NCI-H510A treated with DMSO at 0.1 percent for 48 hours (cell line): ENCODE results near the gene SLC22A23.
"Not testable (repeated sequence)": the region's sequence is repeated elsewhere in the genome, so short reads cannot be mapped to it uniquely, and the experiment has no call there.

ENCODE experiments used
- DNase-seq: peaks from one replicate; lab custom pipeline; 2025; lab: John Stamatoyannopoulos, UW

SLC22A23 gene

GRCh38 chr6:3263096-3263495, 193.8 kb downstream of the SLC22A23 start:
- no peak for DNase-seq

- DNase-seq, result no peak
Observed at GRCh38 chr6:3261921-3262320, 194.9 kb downstream of the SLC22A23 start.

GRCh38 chr6:3261518-3261820, 195.4 kb downstream of the SLC22A23 start:
- no peak for DNase-seq

GRCh38 chr6:3260772-3261517, 195.9 kb downstream of the SLC22A23 start:
- DNase-seq, result no peak

GRCh38 chr6:3260296-3260695, 196.6 kb downstream of the SLC22A23 start:
- DNase-seq, result no peak

- DNase-seq, result peak; percentile 23
Observed at GRCh38 chr6:3259491-3259958, 197.3 kb downstream of the SLC22A23 start.

GRCh38 chr6:3258720-3259490, 197.9 kb downstream of the SLC22A23 start, which contains the start of gene PSMG4:
Gene PSMG4 (plus strand): TSS chr6:3258947. CDS start chr6:3259023, 76 bp downstream.
- peak; percentile 38 for DNase-seq

GRCh38 chr6:3258201-3258600, 198.6 kb downstream of the SLC22A23 start:
- DNase-seq, result no peak

GRCh38 chr6:3253597-3253961, 203.3 kb downstream of the SLC22A23 start:
- no peak for DNase-seq

GRCh38 chr6:3252861-3253596, 203.8 kb downstream of the SLC22A23 start:
- no peak for DNase-seq

- no peak for DNase-seq
Observed at GRCh38 chr6:3252369-3252768, 204.5 kb downstream of the SLC22A23 start.

GRCh38 chr6:3251462-3252314, 205.2 kb downstream of the SLC22A23 start:
- DNase-seq, result peak; percentile 72

- DNase-seq, result no peak
Observed at GRCh38 chr6:3250231-3250675, 206.6 kb downstream of the SLC22A23 start.

- no peak for DNase-seq
Observed at GRCh38 chr6:3249821-3250220, 207.0 kb downstream of the SLC22A23 start.

GRCh38 chr6:3247255-3248146, 209.3 kb downstream of the SLC22A23 start:
- DNase-seq, result no peak

- DNase-seq, result no peak
Observed at GRCh38 chr6:3245216-3245615, 211.6 kb downstream of the SLC22A23 start.

GRCh38 chr6:3244832-3245161, 212.1 kb downstream of the SLC22A23 start:
- not testable (repeated sequence) for DNase-seq

- DNase-seq, result no peak
Observed at GRCh38 chr6:3244003-3244831, 212.6 kb downstream of the SLC22A23 start.

GRCh38 chr6:3242768-3243167, 214.1 kb downstream of the SLC22A23 start:
- no peak for DNase-seq

GRCh38 chr6:3241745-3242144, 215.1 kb downstream of the SLC22A23 start:
- DNase-seq, result not testable (repeated sequence)
